NT2/D1 (cell line): ENCODE data around the gene GNAI1.

Experiments used
- SUZ12 ChIP-seq: IDR thresholded peaks from 2 replicates; pipeline ENCODE4 v1.6.1; 2011; ENCODE audit not compliant: insufficient read length, insufficient read depth; ENCODE audit errors: extremely low read depth
- YY1 ChIP-seq: IDR thresholded peaks from 2 replicates; pipeline ENCODE4 v1.6.1; 2011; ENCODE audit not compliant: insufficient read length, insufficient read depth

DNA sequence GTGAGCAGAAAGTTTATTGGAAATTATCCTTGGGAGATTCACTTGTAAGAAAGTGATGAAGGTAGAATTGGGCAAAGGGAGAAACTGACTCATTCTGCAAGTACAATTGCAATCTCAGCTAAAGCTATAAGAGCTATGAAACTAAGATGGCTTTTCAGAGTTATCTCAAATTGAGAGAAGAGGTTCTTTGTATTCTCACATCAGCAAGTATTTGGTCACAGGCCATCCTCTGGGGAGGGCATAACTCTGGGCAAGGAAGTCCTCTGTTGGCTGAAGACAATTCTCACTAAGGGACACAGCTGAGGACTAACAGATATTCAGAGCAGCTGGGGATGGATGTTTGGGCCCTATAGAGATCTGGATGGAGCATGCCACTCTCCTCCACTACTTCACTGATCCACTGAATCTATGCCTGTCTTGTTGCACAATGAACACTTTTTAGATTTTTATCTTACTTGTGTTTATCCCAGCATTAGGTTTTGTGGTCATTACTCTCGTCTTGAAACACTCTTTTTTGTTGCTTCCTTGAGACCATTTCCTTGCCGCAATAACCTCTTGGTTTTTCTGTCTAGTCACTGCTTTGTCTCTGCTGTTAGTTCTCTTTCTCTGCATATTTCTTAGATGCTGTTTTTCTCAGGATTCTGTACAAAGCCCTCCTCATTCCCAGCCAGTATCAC, 115.1 kb downstream of the GNAI1 start:
- no peak for TF ChIP-seq SUZ12
- no peak for TF ChIP-seq YY1
